ENCODE measurements around the gene NRXN3. TPM values are rescaled to one million over a fixed set of nuclear protein-coding genes. Genes with fewer than 3 reads are reported as not detected.

NRXN3 gene
- total RNA-seq, 1 donor from 2014 or later: 5.9 TPM

DNA sequence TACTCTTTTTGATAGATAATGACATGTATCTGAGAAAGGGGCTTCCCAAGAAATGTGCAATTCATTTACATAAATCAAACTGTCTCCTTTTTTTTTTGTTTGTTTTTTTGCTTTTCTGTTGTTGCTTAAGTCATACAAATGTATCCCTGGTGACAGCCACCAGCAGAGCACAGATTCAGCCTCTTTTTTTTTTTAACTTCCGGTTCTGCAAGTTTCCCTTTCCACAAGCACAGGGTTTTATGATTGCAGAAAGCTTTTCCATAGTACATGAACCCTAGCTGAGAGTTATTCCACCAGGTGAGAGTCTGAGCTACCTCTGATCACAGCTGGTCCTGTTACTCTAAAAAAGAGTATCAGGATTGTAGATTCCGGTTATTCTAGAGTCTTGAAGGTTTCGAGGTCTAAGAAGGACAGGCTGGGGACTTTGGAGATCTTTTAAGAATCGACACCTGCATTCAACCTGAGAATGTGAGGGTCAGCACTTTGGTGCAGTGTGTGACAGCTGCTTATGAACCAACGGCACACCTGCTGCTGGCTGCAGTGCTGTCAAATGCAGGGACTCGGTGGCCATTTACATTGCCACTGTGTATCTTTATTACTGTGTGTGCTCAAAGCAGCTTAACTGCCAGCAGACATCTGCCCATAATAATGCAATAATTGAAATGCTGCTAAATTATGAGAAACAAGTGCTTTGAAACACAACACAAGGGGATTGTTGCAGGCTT is 551.7 kb downstream of the NRXN3 start:
- Mint-ChIP-seq H3K27me3 (ENCODE audit: insufficient read depth, low read depth) (no peaks in the 10 kb centered on the region), H3K9me3 (no peaks in the 10 kb centered on the region), H3K27ac (no peak overlapping the region), H3K36me3 (no peaks in the 10 kb centered on the region), H3K4me1 (peaks cover 23% of the 10 kb centered on the region), H3K4me3 (no peak overlapping the region)
- Histone ChIP-seq H3K4me2 (no peak overlapping the region), H3K27me3 (no peaks in the 10 kb centered on the region), H3K79me2 (ENCODE audit: low read depth) (no peaks in the 10 kb centered on the region), H3K9ac (no peak overlapping the region), H3K9me3 (ENCODE audit: low read depth) (no peaks in the 10 kb centered on the region), H3K36me3 (no peaks in the 10 kb centered on the region), H3K27ac (no peak overlapping the region), H2AFZ (replicated peaks) (no peak overlapping the region), H3K4me3 (no peak overlapping the region), H3K4me1 (peaks cover 24% of the 10 kb centered on the region), H3F3A (ENCODE audit: low read depth) (peaks cover 13% of the 10 kb centered on the region), H4K20me1 (ENCODE audit: low read depth) (no peaks in the 10 kb centered on the region)
- DNase-seq (ENCODE audit: low spot score): no peak
- TF ChIP-seq EZH2phosphoT487 (IDR thresholded peaks at IDR 0.05): no peak
- TF ChIP-seq, protein P1, sequence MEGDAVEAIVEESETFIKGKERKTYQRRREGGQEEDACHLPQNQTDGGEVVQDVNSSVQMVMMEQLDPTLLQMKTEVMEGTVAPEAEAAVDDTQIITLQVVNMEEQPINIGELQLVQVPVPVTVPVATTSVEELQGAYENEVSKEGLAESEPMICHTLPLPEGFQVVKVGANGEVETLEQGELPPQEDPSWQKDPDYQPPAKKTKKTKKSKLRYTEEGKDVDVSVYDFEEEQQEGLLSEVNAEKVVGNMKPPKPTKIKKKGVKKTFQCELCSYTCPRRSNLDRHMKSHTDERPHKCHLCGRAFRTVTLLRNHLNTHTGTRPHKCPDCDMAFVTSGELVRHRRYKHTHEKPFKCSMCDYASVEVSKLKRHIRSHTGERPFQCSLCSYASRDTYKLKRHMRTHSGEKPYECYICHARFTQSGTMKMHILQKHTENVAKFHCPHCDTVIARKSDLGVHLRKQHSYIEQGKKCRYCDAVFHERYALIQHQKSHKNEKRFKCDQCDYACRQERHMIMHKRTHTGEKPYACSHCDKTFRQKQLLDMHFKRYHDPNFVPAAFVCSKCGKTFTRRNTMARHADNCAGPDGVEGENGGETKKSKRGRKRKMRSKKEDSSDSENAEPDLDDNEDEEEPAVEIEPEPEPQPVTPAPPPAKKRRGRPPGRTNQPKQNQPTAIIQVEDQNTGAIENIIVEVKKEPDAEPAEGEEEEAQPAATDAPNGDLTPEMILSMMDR (IDR thresholded peaks at IDR 0.05): no peak
- no peak for TF ChIP-seq EZH2 (IDR thresholded peaks at IDR 0.05)

DNA sequence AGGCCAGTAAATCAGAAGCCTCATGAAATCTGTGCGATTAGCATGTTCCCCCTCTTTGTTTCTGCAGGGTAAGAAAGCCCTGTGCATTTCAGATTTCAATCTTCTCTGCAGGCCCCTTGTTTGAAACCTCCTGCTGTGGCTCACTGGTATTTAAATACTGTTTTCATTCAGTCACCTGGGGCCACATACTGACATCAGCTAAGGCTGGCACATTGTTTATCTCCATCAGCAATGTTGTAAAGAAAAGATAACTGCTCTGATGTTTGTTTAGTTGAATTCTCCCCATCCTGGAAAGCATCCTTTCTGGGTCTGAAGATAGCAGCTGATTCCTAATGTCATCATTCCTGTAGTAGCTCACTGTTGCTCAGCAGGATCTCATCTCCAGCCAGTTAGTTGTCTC is 554.9 kb downstream of the NRXN3 start:
- no peaks in the 10 kb centered on the region for H3K9me3 ChIP-seq (ENCODE audit: low read depth)
- Mint-ChIP-seq H3K4me3 (no peak overlapping the region), H3K27ac (no peak overlapping the region), H3K36me3 (no peaks in the 10 kb centered on the region), H3K9me3 (no peaks in the 10 kb centered on the region), H3K27me3 (ENCODE audit: insufficient read depth, low read depth) (no peaks in the 10 kb centered on the region), H3K4me1 (peaks cover 31% of the 10 kb centered on the region)
- H3K36me3 ChIP-seq: no peaks in the 10 kb centered on the region
- H4K20me1 ChIP-seq (ENCODE audit: low read depth): no peaks in the 10 kb centered on the region
- peaks cover 21% of the 10 kb centered on the region for H3F3A ChIP-seq (ENCODE audit: low read depth)
- H3K4me2 ChIP-seq: no peak overlapping the region
- H3K27me3 ChIP-seq: no peaks in the 10 kb centered on the region
- H3K4me1 ChIP-seq: peaks cover 40% of the 10 kb centered on the region
- no peak overlapping the region for H3K27ac ChIP-seq
- no peak overlapping the region for H3K9ac ChIP-seq
- H2AFZ ChIP-seq (replicated peaks): no peak overlapping the region
- H3K4me3 ChIP-seq: no peak overlapping the region
- no peaks in the 10 kb centered on the region for H3K79me2 ChIP-seq (ENCODE audit: low read depth)
- DNase-seq (ENCODE audit: low spot score): no peak
- TF ChIP-seq EZH2phosphoT487 (IDR thresholded peaks at IDR 0.05) (no peak), EZH2 (IDR thresholded peaks at IDR 0.05) (no peak)
- TF ChIP-seq, protein P1 (IDR thresholded peaks at IDR 0.05): no peak

DNA sequence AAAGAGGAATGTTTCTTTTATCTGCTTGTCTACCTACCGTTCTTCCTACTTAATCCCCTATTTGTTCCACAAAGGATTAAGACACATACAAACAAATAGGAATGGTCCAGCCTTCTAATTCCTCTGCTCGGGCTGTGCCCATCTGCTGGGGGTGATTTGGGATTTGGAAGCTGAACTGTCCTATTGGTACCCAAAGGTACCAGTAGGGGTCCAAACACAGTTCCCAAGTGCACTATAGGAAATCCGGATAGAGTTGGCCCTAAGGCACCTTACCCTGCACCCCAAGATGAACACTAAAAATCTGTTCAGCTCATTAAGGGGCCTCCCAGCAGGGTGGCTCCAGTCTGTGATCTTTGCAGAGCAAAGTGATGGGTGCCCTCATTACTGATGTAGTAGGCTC is 566.9 kb downstream of the NRXN3 start:
- Mint-ChIP-seq H3K36me3 (no peaks in the 10 kb centered on the region), H3K27me3 (ENCODE audit: insufficient read depth, low read depth) (peaks cover 2% of the 10 kb centered on the region), H3K4me3 (no peak overlapping the region), H3K4me1 (peaks cover 11% of the 10 kb centered on the region), H3K9me3 (no peaks in the 10 kb centered on the region), H3K27ac (no peak overlapping the region)
- H3K4me3 ChIP-seq: peak overlapping the region; percentile 13
- H2AFZ ChIP-seq (replicated peaks): no peak overlapping the region
- no peaks in the 10 kb centered on the region for H3K79me2 ChIP-seq (ENCODE audit: low read depth)
- peak overlapping the region; percentile 63 for H3K4me2 ChIP-seq
- H3K27me3 ChIP-seq: no peaks in the 10 kb centered on the region
- peak; percentile 78 for DNase-seq (ENCODE audit: low spot score)
- H3K9me3 ChIP-seq (ENCODE audit: low read depth): no peaks in the 10 kb centered on the region
- no peaks in the 10 kb centered on the region for H4K20me1 ChIP-seq (ENCODE audit: low read depth)
- peaks cover 19% of the 10 kb centered on the region for H3K4me1 ChIP-seq
- H3F3A ChIP-seq (ENCODE audit: low read depth): peaks cover 16% of the 10 kb centered on the region
- no peak overlapping the region for H3K9ac ChIP-seq
- TF ChIP-seq EZH2 (IDR thresholded peaks at IDR 0.05): no peak
- TF ChIP-seq, protein P1 (IDR thresholded peaks at IDR 0.05): peak; percentile 46
- H3K27ac ChIP-seq: no peak overlapping the region
- no peaks in the 10 kb centered on the region for H3K36me3 ChIP-seq
